Measurements from ENCODE around the gene ACSF2. TPM values are rescaled to one million over a fixed set of nuclear protein-coding genes. Genes with fewer than 3 reads are reported as not detected.

Gene ACSF2
- polyA plus RNA-seq, 1 donor = 62.3 TPM

- no peak for DNase-seq (ENCODE audit: low read depth)
Measured at GRCh38 chr17:50477976-50478375, 52.0 kb downstream of the ACSF2 start.

- peak; percentile 62 for DNase-seq (ENCODE audit: low read depth)
Measured at GRCh38 chr17:50478391-50479381, 52.7 kb downstream of the ACSF2 start, which contains the start of gene RSAD1. Gene RSAD1 (plus strand): TSS chr17:50478860. CDS start chr17:50478885, 25 bp downstream.

- DNase-seq (ENCODE audit: low read depth) = no peak
Measured at GRCh38 chr17:50479522-50480141, 53.6 kb downstream of the ACSF2 start.

- DNase-seq (ENCODE audit: low read depth) = no peak
Measured at GRCh38 chr17:50480142-50480764, 54.2 kb downstream of the ACSF2 start.

- DNase-seq (ENCODE audit: low read depth) = no peak
Measured at GRCh38 chr17:50480854-50481490, 55.0 kb downstream of the ACSF2 start.

- no peak for DNase-seq (ENCODE audit: low read depth)
Measured at GRCh38 chr17:50481648-50482047, 55.6 kb downstream of the ACSF2 start.

GRCh38 chr17:50482110-50482509 is 56.1 kb downstream of the ACSF2 start:
- DNase-seq (ENCODE audit: low read depth) = no peak

GRCh38 chr17:50482516-50482915 is 56.5 kb downstream of the ACSF2 start:
- peak; percentile 58 for DNase-seq (ENCODE audit: low read depth)

- DNase-seq (ENCODE audit: low read depth) = no peak
Measured at GRCh38 chr17:50483266-50483665, 57.2 kb downstream of the ACSF2 start.

- DNase-seq (ENCODE audit: low read depth) = no peak
Measured at GRCh38 chr17:50484386-50485155, 58.6 kb downstream of the ACSF2 start.

- no peak for DNase-seq (ENCODE audit: low read depth)
Measured at GRCh38 chr17:50487213-50488096, 61.4 kb downstream of the ACSF2 start.

- no peak for DNase-seq (ENCODE audit: low read depth)
Measured at GRCh38 chr17:50488880-50489279, 62.9 kb downstream of the ACSF2 start.

GRCh38 chr17:50491505-50491904 is 65.5 kb downstream of the ACSF2 start:
- DNase-seq (ENCODE audit: low read depth) = no peak

GRCh38 chr17:50492214-50492613 is 66.2 kb downstream of the ACSF2 start:
- DNase-seq (ENCODE audit: low read depth) = no peak

- no peak for DNase-seq (ENCODE audit: low read depth)
Measured at GRCh38 chr17:50493744-50494143, 67.7 kb downstream of the ACSF2 start.

GRCh38 chr17:50495217-50495823 is 69.3 kb downstream of the ACSF2 start:
- no peak for DNase-seq (ENCODE audit: low read depth)

GRCh38 chr17:50495918-50496317 is 69.9 kb downstream of the ACSF2 start:
- DNase-seq (ENCODE audit: low read depth) = no peak

GRCh38 chr17:50498021-50498874 is 72.2 kb downstream of the ACSF2 start:
- no peak for DNase-seq (ENCODE audit: low read depth)

GRCh38 chr17:50499270-50499669 is 73.3 kb downstream of the ACSF2 start:
- DNase-seq (ENCODE audit: low read depth) = no peak

All from forelimb muscle (tissue), 1 donor.